Stimulated activated CD8-positive, alpha-beta memory T cell treated with anti-CD3 and anti-CD28 coated beads, Interleukin-12 subunit alpha, Interleukin-12 subunit beta, amount 100 ng/mL, for 24 hours (primary cell): ENCODE data around the gene NPAS3.

Experiments used
- DNase-seq: peaks from one replicate; pipeline ENCODE4 v3.0.0-alpha.2; 2020; ENCODE audit errors: extremely low read depth

The NPAS3 gene

DNA sequence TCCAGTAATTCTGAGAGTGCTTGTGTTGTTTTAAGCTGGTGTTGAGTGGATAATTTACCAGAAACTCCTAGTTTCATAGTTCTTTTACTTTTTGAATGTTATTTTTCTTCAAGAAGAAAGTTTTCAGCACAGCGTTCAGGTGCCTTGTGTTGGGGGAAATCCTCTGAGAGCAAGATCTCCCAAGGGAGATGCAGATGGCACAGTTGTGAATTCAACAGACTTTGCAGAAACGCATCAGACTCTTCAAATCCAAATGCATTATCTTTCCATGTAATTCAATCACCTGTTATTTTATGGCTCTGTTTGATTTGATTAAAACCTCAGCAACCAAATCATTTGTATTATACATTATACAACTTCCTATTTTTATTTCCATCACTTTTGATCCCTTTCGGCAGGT lies 572.3 kb downstream of the NPAS3 start:
- DNase-seq, result no peak

- no peak for DNase-seq
These were observed 573.4 kb downstream of the NPAS3 start for GRCh38 chr14:33511851-33512640.

DNA sequence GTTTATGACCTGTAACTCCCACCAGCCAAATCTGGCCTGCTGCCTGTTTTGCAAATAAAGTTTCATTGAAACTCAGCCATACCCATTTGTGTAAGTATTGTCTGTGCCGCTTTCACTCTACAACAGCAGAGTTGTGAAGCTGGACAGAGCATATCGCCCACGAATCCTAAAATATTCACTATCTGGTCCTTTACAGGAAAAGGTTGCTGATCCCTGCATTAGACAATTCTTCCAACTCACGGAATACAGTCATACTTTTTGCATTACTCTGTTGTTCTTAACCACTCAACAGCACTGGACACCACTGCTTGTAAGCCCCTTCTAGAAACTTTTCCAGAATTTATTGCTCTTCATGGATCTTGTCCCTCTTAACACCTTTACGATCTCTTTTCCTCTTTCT lies 576.8 kb downstream of the NPAS3 start:
- DNase-seq, result no peak

DNA sequence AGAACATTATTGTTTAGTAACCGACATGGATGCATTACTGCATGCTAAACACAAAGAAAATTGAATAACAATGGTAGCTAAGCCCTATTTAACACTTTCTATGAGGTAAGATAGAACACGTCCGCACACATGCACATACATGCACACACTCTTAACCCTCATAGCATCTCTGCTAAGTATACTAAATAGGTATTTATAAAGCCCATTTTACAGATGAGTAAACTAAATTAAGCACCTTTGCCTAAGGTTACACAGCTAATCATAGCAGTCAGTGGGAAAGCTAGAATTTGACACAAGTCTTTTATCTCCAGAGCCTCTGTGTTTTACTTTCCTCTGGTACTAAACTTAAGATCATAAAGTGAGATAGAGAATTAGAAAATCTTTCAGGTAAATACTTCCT lies 577.2 kb downstream of the NPAS3 start:
- no peak for DNase-seq

GRCh38 chr14:33516898-33517436 lies 578.3 kb downstream of the NPAS3 start:
- DNase-seq, result no peak

DNA sequence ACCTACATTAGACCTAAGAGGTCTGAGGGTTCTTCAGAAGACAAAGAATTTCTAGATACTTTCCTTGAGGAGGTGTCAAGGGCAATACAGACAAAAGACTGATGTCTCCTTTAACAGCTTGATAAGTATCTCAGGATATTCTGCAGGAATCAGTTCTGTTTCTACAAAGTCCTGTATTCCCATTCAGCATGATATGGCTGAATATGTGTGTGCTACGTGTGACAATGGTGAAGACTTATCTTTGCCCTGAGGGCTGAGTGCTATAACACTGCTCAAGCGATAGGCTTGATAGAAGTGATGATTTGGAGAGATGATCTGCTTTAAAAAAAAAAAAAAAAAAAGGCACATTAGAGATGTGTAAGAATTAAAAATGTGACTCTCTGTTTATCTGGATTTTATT lies 582.5 kb downstream of the NPAS3 start:
- no peak for DNase-seq

DNA sequence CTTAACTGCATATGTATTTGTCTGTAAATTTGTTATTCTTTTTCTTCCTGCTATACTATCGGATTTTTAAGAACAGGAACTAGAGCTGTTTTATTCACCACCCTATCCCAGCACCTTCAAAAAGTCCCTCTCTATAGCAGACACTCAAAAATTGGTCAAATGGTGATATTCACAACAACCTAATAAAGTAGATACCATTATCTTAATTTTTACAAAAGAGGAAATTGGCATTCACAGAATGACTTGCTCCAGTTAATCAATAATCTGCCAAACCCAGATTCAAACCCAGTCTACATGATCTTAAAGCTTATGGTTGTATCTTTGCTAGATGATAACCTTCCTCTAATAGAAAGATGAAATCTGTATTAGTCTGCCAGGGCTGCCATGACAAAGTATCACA lies 585.6 kb downstream of the NPAS3 start:
- no peak for DNase-seq

- no peak for DNase-seq
These were observed 586.9 kb downstream of the NPAS3 start for GRCh38 chr14:33525626-33526025.

DNA sequence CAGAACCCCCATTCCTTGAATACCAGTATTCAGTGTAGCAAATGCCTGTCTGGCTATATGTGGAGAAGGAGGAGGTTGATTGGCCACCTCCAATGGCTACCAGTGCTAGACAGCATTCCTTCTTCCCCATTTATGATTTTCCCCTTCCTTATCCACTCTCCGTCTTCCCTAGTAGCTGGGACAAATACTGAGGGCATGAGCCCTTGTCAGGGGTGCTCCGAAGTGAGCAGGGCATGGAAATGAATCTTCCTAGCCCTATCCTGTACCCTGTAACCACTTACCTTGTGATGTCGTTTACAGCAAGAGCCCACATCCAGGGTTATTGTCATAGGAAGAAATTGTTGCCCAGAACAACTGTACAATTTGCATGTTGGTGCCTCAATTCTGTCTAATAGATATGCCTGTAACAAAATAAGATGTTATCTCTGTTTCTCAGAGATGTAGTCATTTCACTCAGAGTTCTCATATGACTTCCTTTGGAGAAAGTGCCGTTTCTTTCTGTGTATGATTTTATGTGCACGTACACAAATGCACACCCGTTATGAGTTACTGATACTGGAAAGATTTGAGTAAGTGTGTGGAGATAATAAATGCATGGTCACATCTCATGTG lies 588.5 kb downstream of the NPAS3 start:
- DNase-seq, result no peak

DNA sequence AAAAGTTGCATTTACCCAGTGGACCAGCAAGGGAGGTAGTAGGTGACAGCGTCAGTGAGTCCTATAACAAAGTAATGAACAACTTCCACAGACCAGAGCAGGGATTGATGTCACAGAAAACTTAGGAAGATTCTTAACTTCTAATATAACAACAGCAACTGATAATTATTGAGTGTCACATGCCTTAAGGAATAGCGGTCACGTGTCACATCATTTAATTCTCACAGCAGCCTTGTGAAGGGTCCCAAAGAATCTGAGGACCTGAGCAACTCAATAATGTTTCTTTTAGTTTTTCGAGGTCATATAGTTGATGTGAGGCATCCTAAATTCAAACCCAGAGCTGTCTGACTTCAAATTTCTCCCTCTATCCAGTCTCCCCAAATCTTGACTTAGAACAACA lies 590.0 kb downstream of the NPAS3 start:
- DNase-seq, result no peak

GRCh38 chr14:33529787-33530757 lies 591.4 kb downstream of the NPAS3 start:
- no peak for DNase-seq

DNA sequence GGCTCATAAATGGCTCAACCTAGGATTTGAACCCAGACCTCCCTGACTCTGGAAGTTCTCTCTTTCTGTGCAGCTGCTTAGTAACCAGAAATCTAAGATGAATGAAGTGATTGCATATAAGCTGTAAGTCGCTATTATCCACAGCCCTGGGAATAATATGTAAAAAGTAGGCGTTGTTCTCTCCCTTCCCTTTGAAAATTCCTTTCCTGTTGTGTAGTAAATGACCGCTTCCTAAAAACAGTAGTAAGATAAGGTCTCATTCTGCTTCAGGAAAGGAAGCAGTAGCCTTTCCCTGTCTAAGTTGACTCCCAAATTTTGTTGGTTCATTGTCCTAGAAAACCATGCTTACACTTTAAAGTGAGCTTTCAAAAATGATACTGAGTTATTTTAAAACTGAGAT lies 593.9 kb downstream of the NPAS3 start:
- no peak for DNase-seq

- no peak for DNase-seq
These were observed 595.4 kb downstream of the NPAS3 start for GRCh38 chr14:33534104-33534503.

DNA sequence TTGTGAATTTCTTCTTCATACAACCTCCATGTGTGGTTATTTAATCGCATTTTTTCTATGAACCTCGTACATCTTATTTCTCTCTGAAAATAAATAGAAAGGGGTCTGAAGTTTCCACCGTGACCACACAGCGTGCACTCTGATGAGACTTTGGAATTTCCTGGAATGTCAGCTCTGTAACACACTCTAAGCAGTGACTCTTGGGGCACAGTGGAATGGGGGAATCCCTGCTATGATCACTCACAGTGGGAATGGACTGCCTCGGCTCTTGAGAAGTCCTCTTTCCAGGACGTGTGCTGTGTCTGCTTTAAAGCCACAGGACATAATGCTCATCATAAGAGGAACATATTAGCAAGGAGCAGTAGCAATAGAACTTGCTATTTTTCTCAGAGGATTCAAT lies 596.0 kb downstream of the NPAS3 start:
- DNase-seq, result no peak

DNA sequence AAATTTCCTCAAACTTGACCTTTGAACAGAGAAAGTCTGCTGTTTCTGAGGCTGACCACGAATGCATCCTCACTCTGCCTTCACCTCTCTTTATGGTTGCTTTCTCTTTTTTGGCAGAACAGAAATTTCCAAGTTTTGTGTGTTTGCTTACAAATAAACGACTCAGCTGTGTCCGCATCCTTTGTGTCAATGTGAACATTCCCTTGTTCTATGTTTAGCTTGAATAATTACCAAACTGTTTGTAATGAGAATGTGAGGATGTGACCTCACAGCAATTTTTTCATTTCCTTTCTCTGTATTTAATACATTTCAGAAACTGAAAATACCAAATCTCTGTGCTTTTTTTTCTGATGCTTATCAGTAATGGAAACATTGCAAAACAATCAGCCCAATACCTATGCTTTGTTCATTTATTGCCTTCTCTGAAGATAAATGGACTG lies 601.3 kb downstream of the NPAS3 start:
- no peak for DNase-seq

GRCh38 chr14:33541171-33541570 lies 602.5 kb downstream of the NPAS3 start:
- no peak for DNase-seq

DNA sequence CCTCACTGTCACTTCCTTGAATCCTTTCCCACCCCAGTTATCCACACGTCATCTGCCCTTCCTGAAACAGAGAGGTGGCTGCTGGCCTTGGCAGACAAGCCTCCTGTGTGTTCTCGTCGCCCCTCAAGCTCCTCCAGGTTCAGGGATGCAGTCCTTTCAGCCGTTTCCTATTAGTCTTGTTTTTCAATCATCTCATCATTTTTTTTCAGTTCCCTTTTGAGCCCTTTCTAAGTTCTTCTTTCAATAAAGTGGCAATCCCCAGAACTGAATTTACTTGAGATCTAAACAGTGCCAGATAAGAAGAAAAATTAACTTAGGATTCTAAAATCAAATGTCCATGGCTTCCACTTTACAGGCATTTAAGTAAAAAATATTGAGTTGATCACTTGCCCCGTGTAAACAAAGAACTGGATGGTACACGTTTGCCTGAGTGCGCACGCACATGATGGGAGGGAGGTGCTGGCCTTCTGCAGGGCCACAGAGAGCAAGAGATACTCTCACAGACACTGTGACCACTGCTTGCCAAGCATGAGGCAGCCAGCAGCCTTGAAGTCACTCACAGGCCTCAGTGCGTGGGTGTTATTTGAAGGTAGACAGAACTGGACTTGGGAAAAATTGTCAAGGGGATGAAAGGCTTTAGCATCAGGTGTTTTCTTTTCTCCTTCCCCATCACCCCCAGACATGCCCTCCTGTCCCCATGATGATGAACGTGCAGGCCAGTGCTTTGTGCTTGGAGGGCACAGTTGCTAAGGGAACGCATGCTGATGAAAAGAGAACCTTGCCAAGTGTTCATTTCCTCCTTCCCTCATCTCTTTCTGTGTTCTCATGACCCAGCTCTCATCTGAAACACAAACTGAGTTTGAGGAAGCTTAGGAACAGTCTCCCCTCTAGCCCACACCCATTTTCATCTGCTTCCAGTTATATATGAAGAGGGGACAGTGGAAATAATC lies 603.9 kb downstream of the NPAS3 start:
- no peak for DNase-seq

DNA sequence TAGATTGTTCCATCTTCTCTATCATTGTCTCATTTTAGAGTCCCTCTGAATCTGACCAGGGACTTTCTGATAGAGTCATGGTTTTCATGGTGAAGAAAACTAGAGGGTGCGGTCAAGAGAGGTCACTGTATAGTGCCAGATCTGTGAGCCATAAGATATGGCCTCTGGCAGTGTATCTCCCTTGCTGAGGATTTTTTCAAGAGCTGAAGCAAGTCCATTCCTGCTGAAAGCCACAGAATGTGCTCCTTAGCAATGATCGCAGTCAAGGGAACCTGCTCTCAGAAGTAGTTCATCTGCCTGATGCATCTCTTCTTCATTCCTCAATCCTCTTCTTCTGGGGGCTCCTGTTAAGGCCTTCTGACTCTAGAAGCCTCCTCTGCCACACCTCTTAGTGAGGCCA lies 607.0 kb downstream of the NPAS3 start:
- no peak for DNase-seq

DNA sequence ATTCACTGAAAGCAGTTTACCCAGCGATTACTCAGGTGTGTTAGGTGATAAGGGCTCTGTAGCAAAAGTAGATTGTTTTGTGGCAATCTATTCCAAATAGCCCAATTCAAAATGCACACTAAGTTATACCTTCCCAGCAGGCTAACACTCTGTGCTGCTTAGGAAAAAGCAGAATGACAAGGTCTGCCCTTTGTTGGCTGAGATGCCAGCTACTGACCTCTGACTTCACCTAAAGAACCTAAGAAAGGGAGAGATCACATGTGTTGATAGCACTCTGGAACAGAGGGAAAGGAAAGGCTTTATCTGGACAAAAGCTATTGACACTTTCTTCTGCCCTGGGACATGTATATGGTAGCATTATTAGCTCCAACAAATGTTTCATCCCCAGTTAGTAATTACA lies 609.9 kb downstream of the NPAS3 start:
- no peak for DNase-seq

GRCh38 chr14:33551963-33552362 lies 613.3 kb downstream of the NPAS3 start:
- no peak for DNase-seq

GRCh38 chr14:33553706-33554278 lies 615.1 kb downstream of the NPAS3 start:
- DNase-seq, result no peak
